ENCODE results near the gene CMTM4. TPM values are rescaled to one million over a fixed set of nuclear protein-coding genes. Genes with fewer than 3 reads are reported as not detected.

The CMTM4 gene
- total and polyA plus RNA-seq, 2 experiments from 2014 or later = 14.1 to 77.0 TPM

DNA sequence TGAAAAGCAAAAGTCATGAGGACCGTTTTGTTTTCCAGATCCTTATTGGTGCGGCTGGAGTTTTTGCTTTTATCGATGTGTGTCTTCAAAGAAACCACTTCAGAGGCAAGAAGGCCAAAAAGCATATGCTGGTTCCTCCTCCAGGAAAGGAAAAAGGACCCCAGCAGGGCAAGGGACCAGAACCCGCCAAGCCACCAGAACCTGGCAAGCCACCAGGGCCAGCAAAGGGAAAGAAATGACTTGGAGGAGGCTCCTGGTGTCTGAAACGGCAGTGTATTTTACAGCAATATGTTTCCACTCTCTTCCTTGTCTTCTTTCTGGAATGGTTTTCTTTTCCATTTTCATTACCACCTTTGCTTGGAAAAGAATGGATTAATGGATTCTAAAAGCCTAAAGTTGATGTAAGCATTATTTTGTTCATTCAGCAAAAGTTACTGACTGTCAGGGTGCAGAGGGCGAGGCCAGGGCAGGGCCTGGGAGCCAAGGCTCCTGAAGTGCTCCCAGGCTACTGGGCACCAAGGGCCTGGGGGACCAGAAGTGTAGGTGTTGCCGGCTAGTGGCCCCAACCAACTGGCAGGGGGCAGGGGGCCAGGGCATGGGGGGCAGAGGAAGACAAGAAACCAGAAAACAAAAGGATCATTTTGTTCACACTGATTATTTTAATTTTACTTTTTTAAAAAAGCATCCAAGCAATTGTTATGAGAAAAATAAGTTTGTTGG lies 108.5 kb downstream of the CMTM4 start:
- DNase-seq (ENCODE audit: low spot score) (no peak), ATAC-seq (no peak)
- no peak overlapping the region for H3K27ac Mint-ChIP-seq
- Histone ChIP-seq H3K27me3 (ENCODE audit: insufficient read depth) (no peaks in the 10 kb centered on the region), H3K79me2 (replicated peaks; ENCODE audit: insufficient read depth) (no peaks in the 10 kb centered on the region), H3K36me3 (ENCODE audit: insufficient read depth) (no peaks in the 10 kb centered on the region), H3K4me1 (ENCODE audit: insufficient read depth) (peaks cover 3% of the 10 kb centered on the region; the same call in 1 of the 2 replicates), H3F3A (replicated peaks; ENCODE audit: low read depth) (no peaks in the 10 kb centered on the region), H2AFZ (no peak overlapping the region), H3K4me2 (no peak overlapping the region), H3K4me3 (no peak overlapping the region), H3K9me2 (ENCODE audit: insufficient read depth) (no peaks in the 10 kb centered on the region), H4K20me1 (replicated peaks; ENCODE audit: insufficient read depth) (no peaks in the 10 kb centered on the region), H3K27ac (ENCODE audit: low read depth) (no peak overlapping the region)
- H3K4me3 Mint-ChIP-seq = no peak overlapping the region
- peaks cover 26% of the 10 kb centered on the region for H3K4me1 Mint-ChIP-seq
- no peaks in the 10 kb centered on the region for H3K9me3 Mint-ChIP-seq
- TF ChIP-seq EZH2phosphoT487 (IDR thresholded peaks at IDR 0.05; ENCODE audit: unreplicated experiment) = no peak
- TF ChIP-seq, protein P1, sequence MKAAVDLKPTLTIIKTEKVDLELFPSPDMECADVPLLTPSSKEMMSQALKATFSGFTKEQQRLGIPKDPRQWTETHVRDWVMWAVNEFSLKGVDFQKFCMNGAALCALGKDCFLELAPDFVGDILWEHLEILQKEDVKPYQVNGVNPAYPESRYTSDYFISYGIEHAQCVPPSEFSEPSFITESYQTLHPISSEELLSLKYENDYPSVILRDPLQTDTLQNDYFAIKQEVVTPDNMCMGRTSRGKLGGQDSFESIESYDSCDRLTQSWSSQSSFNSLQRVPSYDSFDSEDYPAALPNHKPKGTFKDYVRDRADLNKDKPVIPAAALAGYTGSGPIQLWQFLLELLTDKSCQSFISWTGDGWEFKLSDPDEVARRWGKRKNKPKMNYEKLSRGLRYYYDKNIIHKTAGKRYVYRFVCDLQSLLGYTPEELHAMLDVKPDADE (IDR thresholded peaks at IDR 0.05) = no peak
- no peak for TF ChIP-seq ZNF462 (CRISPR knock-in tag; IDR thresholded peaks at IDR 0.05)
- TF ChIP-seq, protein P2, sequence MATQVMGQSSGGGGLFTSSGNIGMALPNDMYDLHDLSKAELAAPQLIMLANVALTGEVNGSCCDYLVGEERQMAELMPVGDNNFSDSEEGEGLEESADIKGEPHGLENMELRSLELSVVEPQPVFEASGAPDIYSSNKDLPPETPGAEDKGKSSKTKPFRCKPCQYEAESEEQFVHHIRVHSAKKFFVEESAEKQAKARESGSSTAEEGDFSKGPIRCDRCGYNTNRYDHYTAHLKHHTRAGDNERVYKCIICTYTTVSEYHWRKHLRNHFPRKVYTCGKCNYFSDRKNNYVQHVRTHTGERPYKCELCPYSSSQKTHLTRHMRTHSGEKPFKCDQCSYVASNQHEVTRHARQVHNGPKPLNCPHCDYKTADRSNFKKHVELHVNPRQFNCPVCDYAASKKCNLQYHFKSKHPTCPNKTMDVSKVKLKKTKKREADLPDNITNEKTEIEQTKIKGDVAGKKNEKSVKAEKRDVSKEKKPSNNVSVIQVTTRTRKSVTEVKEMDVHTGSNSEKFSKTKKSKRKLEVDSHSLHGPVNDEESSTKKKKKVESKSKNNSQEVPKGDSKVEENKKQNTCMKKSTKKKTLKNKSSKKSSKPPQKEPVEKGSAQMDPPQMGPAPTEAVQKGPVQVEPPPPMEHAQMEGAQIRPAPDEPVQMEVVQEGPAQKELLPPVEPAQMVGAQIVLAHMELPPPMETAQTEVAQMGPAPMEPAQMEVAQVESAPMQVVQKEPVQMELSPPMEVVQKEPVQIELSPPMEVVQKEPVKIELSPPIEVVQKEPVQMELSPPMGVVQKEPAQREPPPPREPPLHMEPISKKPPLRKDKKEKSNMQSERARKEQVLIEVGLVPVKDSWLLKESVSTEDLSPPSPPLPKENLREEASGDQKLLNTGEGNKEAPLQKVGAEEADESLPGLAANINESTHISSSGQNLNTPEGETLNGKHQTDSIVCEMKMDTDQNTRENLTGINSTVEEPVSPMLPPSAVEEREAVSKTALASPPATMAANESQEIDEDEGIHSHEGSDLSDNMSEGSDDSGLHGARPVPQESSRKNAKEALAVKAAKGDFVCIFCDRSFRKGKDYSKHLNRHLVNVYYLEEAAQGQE (IDR thresholded peaks at IDR 0.05; ENCODE audit: unreplicated experiment) = no peak
- no peak for TF ChIP-seq JUNB (IDR thresholded peaks at IDR 0.05; ENCODE audit: unreplicated experiment)
- no peak for TF ChIP-seq POLR2AphosphoS5 (IDR thresholded peaks at IDR 0.05; ENCODE audit: low read depth)
- no peak for TF ChIP-seq EZH2 (IDR thresholded peaks at IDR 0.05; ENCODE audit: low read depth, unreplicated experiment)
- TF ChIP-seq NANOG (IDR thresholded peaks at IDR 0.05; ENCODE audit: borderline replicate concordance) = no peak
- no peak for TF ChIP-seq ZNF331 (CRISPR knock-in tag; IDR thresholded peaks at IDR 0.05; ENCODE audit: low read depth)
- no peak for TF ChIP-seq CTCF (conservative IDR thresholded peaks at IDR 0.05; ENCODE audit: low read depth in 2 of 2)
- no peak for TF ChIP-seq CREB1 (CRISPR knock-in tag; IDR thresholded peaks at IDR 0.05; ENCODE audit: low read depth)
- TF ChIP-seq ZNF114 (CRISPR knock-in tag; IDR thresholded peaks at IDR 0.05) = no peak
- no peak for TF ChIP-seq STAT1 (IDR thresholded peaks at IDR 0.05; ENCODE audit: unreplicated experiment)
- no peaks in the 10 kb centered on the region for H3K36me3 Mint-ChIP-seq (ENCODE audit: low read depth)
- H3K27me3 Mint-ChIP-seq (ENCODE audit: insufficient read depth, low read depth, poor library complexity) = peaks cover 10% of the 10 kb centered on the region

Data from GM23338 (cell line).